Upper lobe of right lung (tissue), 1 donor: Measurements from ENCODE around the gene AGBL1. TPM values are rescaled to one million over a fixed set of nuclear protein-coding genes. Genes with fewer than 3 reads are reported as not detected.

Experiments used
- ATAC-seq: fragments of 200-7000 bp; cut with Tn5 transposase; one replicate; pipeline ENCODE4 v1.9.1; 2020; ENCODE audit warnings: mild to moderate bottlenecking, moderate library complexity
- DNase-seq: peaks from one replicate; pipeline ENCODE4 v3.0.0-alpha.2; 2020
- H3K27ac ChIP-seq: fragments of 200-600 bp; one replicate; pipeline ENCODE4 v1.8.0; 2022
- H3K27me3 ChIP-seq: fragments of 200-600 bp; one replicate; pipeline ENCODE4 v1.8.0; 2022; ENCODE audit warnings: mild to moderate bottlenecking
- H3K36me3 ChIP-seq: fragments of 200-600 bp; one replicate; pipeline ENCODE4 v1.8.0; 2022
- H3K4me1 ChIP-seq: fragments of 200-600 bp; one replicate; pipeline ENCODE4 v1.8.0; 2022
- H3K4me3 ChIP-seq: fragments of 200-600 bp; one replicate; pipeline ENCODE4 v1.8.0; 2022; ENCODE audit warnings: mild to moderate bottlenecking
- H3K9me3 ChIP-seq: fragments of 200-600 bp; one replicate; pipeline ENCODE4 v1.8.0; 2022
- CTCF ChIP-seq: fragments of 200-600 bp; IDR thresholded peaks from one replicate; pipeline ENCODE4 v1.8.0; 2022; ENCODE audit warnings: antibody characterized with exemption
- intact Hi-C: fragments of 100-400 bp; cut with DNase I; formaldehyde crosslinking; loops from one replicate; pipeline ENCODE4 v1.11.0; 2022
- total RNA-seq: library from RNA; stranded (reverse); fragmentation: NEBNext Ultra II Directional; extraction: Animal tissue kit (Norgen Biotek cat#: 25700); gene quantifications from one replicate; pipeline ENCODE4 v1.2.1, GENCODE V29; 2021
- donor health status: DM: no; HTN: yes; CAD: no; lungs with severe emphysema.

The AGBL1 gene
- total RNA-seq, 1 donor from 2014 or later = 6.5 TPM

GRCh38 chr15:86701611-86701963 is 621.9 kb downstream of the AGBL1 start:
- ATAC-seq = no peak
- no peaks in the 10 kb centered on the region for H3K4me1 ChIP-seq
- DNase-seq = no peak
- no peaks in the 10 kb centered on the region for H3K36me3 ChIP-seq
- no peaks in the 10 kb centered on the region for H3K9me3 ChIP-seq
- intact Hi-C loops = no loop called here
- no peaks in the 10 kb centered on the region for H3K27me3 ChIP-seq
- no peak overlapping the region for H3K27ac ChIP-seq
- H3K4me3 ChIP-seq = no peak overlapping the region
- TF ChIP-seq CTCF = no peak

- no peak for ATAC-seq
- no peak for TF ChIP-seq CTCF
- no peaks in the 10 kb centered on the region for H3K4me1 ChIP-seq
- no peaks in the 10 kb centered on the region for H3K36me3 ChIP-seq
- no peak overlapping the region for H3K4me3 ChIP-seq
- no peak overlapping the region for H3K27ac ChIP-seq
- H3K27me3 ChIP-seq = no peaks in the 10 kb centered on the region
- intact Hi-C loops = no loop called here
- DNase-seq = no peak
- H3K9me3 ChIP-seq = no peaks in the 10 kb centered on the region
Observed at GRCh38 chr15:86706813-86707212, 627.1 kb downstream of the AGBL1 start.

- Histone ChIP-seq H3K27ac (no peak overlapping the region), H3K9me3 (no peaks in the 10 kb centered on the region), H3K27me3 (no peaks in the 10 kb centered on the region), H3K4me1 (no peaks in the 10 kb centered on the region), H3K4me3 (no peak overlapping the region), H3K36me3 (no peaks in the 10 kb centered on the region)
- no peak for ATAC-seq
- TF ChIP-seq CTCF = no peak
- intact Hi-C loops = no loop called here
- no peak for DNase-seq
Observed at GRCh38 chr15:86711476-86711875, 631.8 kb downstream of the AGBL1 start.

GRCh38 chr15:86714241-86714640 is 634.6 kb downstream of the AGBL1 start:
- no peaks in the 10 kb centered on the region for H3K36me3 ChIP-seq
- no peaks in the 10 kb centered on the region for H3K4me1 ChIP-seq
- H3K27me3 ChIP-seq = no peaks in the 10 kb centered on the region
- intact Hi-C loops = no loop called here
- H3K9me3 ChIP-seq = no peaks in the 10 kb centered on the region
- DNase-seq = no peak
- H3K4me3 ChIP-seq = no peak overlapping the region
- no peak for ATAC-seq
- TF ChIP-seq CTCF = no peak
- H3K27ac ChIP-seq = no peak overlapping the region

- H3K9me3 ChIP-seq = no peaks in the 10 kb centered on the region
- no peak for ATAC-seq
- intact Hi-C loops = no loop called here
- no peaks in the 10 kb centered on the region for H3K27me3 ChIP-seq
- TF ChIP-seq CTCF = no peak
- no peaks in the 10 kb centered on the region for H3K4me1 ChIP-seq
- H3K27ac ChIP-seq = no peak overlapping the region
- no peak for DNase-seq
- no peak overlapping the region for H3K4me3 ChIP-seq
- H3K36me3 ChIP-seq = no peaks in the 10 kb centered on the region
Observed at GRCh38 chr15:86725628-86726027, 646.0 kb downstream of the AGBL1 start.
